AG09319 (cell line): ENCODE measurements around the gene EXOC2.
"Not testable (repeated sequence)": the region's sequence is repeated elsewhere in the genome, so short reads cannot be mapped to it uniquely, and the experiment has no call there.

Experiments
- DNase-seq: peaks from one replicate; pipeline ENCODE4 v3.0.0-alpha.2; 2010; ENCODE audit warnings: low read depth; ENCODE audit errors: extremely low read depth
- TF ChIP-seq, protein P1 (sequence below): IDR thresholded peaks from 2 replicates; pipeline ENCODE4 v1.5.1; 2011; ENCODE audit warnings: low read depth, mild to moderate bottlenecking, inconsistent platforms, low read length, moderate library complexity

Gene EXOC2

DNA sequence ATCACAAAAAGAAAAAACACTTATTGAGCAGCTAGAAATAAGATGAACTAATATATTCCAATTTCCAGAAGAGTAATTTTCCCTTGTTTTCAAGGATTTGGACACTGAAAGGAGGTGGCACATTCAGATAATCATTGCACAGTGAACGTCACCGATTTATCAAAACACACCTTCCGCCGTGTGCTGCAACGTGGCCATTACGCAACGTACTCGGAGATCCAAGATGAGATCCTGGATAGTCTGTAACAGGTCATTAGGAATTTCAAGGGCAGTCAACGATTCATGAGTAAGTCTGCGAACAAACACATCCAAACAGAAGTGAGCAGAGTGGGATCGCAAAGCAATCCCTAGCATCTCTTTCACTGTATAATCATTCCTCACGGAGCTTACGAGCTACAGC, 129.1 kb downstream of the EXOC2 start:
- TF ChIP-seq, protein P1, sequence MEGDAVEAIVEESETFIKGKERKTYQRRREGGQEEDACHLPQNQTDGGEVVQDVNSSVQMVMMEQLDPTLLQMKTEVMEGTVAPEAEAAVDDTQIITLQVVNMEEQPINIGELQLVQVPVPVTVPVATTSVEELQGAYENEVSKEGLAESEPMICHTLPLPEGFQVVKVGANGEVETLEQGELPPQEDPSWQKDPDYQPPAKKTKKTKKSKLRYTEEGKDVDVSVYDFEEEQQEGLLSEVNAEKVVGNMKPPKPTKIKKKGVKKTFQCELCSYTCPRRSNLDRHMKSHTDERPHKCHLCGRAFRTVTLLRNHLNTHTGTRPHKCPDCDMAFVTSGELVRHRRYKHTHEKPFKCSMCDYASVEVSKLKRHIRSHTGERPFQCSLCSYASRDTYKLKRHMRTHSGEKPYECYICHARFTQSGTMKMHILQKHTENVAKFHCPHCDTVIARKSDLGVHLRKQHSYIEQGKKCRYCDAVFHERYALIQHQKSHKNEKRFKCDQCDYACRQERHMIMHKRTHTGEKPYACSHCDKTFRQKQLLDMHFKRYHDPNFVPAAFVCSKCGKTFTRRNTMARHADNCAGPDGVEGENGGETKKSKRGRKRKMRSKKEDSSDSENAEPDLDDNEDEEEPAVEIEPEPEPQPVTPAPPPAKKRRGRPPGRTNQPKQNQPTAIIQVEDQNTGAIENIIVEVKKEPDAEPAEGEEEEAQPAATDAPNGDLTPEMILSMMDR, result no peak
- no peak for DNase-seq

DNA sequence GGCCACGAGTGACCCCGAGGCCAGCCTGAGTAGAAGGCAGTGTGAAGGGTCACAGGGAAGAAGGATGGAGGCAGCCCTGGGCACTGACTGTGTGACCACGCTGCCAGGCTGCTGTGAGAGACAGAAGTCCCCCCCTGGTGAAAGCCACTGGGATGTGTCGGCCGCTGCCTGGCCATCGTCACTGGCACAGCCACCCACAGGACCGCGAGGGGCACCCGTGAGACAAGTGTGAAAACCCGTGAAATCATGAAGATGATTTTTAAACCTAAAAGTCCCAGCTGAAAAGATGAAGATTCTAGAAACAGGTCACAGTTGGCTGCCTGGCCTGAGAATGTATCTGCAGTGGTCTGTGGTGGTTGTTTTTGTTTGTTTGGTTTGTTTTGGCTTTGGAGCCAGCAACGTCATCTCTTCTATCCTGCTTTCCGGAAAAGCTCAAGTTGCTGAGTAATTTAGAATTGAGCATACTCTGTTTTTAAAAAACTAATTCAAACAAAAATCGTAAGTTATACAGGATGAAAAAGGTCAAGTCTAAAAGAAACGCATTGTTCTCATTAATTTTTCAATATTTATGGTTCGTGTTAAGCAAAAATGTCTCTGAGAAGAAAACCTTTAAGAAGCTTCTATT, 130.8 kb downstream of the EXOC2 start:
- DNase-seq, result no peak
- TF ChIP-seq, protein P1, result no peak

DNA sequence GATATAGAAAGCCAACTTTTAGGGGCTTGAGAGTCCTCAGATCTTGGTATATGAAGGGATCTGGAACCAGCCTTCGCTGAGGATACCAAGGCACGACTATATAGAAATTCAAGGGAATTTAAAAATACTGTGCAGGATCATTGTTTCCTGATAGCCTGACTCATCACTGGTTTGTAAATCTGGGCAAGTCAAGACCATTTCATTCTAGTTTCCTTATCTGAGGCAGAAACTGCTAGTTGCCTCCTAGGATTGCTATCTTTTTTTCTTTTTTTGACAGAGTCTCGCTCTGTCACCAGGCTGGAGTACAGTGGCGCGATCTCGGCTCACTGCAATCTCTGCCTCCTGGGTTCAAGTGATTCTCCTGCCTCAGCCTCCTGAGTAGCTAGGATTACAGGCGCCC, 131.6 kb downstream of the EXOC2 start:
- not testable (repeated sequence) for DNase-seq

DNA sequence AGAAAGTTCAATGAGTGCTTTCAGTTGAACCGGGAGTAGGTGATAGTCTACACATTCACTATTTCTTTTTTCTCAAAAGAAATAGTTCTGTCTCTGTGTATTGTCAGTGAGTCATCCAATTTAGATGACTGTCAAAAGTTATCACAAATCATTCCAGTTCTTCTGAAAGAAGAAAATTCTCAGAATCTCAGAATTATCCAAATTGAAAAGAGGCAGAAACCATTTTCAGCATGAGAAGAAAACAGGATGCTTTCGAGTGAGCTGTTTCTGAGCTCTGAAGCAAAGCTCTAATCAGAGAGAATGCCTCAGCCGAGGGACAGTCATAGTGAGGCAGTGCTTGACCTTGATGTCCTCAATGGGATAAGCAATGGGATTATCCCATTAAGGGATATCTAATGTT, 134.0 kb downstream of the EXOC2 start:
- no peak for DNase-seq
- TF ChIP-seq, protein P1, result no peak

DNA sequence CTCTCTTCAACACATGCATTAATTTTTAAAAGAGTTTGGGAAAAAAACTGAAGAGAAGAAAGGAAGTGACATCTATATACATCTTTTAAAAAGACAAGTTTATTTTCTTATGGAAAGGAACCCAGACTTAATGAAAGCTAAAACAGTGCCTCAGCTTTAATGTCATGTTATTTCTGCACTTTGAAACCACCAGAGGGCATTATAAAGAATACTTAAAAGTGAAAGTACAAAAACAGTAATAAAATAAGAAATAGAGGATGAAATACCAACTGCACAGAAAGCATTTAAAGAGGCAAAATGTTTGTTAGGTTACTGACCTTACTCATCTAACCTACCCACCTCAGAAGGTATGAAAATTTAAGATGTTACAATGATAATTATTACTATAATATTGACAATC, 134.8 kb downstream of the EXOC2 start:
- TF ChIP-seq, protein P1, result peak; percentile 12
- DNase-seq, result no peak

DNA sequence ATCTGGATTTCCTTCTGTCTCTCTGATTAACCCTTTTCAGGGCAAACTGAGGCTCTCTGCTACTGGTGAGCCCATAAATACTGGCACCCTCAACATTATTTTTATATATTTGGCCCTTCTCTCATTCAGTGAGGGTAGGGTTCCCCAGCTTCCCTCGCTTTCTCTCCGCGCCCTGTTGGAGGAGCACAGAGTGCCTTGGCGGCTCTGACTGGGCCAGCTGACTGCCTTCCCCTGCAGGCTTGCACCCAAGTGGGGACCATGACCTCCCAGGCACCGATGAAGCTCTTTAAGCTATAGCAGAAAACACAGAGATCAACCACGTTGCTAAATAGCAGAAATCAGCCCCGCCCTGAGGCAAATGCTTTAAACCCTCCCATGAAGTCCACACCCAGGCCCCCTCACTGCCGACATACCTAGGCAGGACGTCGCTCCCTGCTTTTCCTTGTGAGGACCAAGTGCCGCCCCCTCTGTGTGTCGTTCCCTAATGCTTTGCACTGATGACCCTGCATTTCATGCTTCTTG, 141.0 kb downstream of the EXOC2 start:
- TF ChIP-seq, protein P1, result no peak
- no peak for DNase-seq

DNA sequence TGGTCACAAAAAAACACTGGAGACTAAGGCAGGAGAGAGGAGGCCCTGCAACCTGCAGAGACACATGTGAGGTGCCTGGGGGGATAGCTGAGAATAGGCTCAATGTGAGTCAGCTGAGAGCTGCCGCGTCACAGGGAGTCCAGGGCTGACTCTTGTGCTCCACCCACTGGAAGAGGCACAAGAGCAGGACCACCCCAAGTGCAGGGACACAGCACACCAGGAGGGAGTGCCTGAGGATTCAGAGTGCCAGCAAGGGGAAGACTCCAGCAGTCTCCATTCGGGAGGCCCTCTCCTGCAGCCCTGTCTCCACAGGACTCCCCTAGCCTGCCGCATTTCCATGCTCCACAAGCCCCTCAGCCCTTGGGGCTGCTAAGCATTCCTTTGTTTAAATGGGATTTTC, 141.5 kb downstream of the EXOC2 start:
- TF ChIP-seq, protein P1, result no peak
- DNase-seq, result no peak

DNA sequence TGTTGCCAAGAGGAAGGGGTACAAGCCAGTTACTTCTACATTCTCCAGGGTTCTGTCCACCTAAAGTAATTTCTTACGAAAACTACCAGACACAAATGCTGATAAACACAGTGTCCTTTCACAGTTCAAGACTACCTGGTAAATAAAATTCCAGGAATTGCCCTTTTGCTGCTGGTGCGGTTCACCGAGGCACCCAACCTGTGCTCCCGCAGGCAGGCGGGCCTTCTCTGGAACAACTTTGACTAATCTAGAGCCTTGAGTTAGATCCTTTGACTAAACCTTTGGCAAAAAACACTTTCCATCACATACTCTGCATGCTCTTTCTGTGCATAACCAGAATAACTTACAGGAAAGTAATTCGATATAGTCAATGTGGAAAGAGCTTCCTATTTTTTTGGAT, 143.0 kb downstream of the EXOC2 start:
- TF ChIP-seq, protein P1, result no peak
- no peak for DNase-seq
